HCT116 (cell line): ENCODE results near the gene CHST11. TPM values are rescaled to one million over a fixed set of nuclear protein-coding genes. Genes with fewer than 3 reads are reported as not detected.

Experiments used
- ATAC-seq: fragments of 200-7000 bp; cut with Tn5 transposase; 2 replicates; pipeline ENCODE4 v1.9.1; 2020; ENCODE audit warnings: mild to moderate bottlenecking, moderate library complexity
- BruUV-seq: library from RNA; stranded (reverse); fragments of 400-500 nt; replicated peaks from 2 replicates; lab custom pipeline; 2021; lab: Mats Ljungman, UMichigan
- CTCF ChIA-PET: fragments of 300-600 bp; sonication (Branson Sonifier 250); formaldehyde crosslinking; loops from one replicate; lab custom pipeline; 2021; ENCODE audit warnings: antibody characterized with exemption; lab: Charles Lee
- POLR2A ChIA-PET: fragments of 300-600, 350-600 bp; sonication (Branson Sonifier 250); formaldehyde crosslinking; loops from one replicate; lab custom pipeline; 2021; ENCODE audit warnings: antibody characterized with exemption; lab: Charles Lee
- RAD21 ChIA-PET, 2 experiments: fragments of 300-600 bp; sonication (Branson Sonifier 250); formaldehyde crosslinking; loops; one replicate each; lab custom pipeline; 2023; ENCODE audit warnings: low total read pairs in 2 of 2; ENCODE audit not compliant: uncharacterized antibody in 2 of 2, unreplicated experiment in 2 of 2, low non-redundant PET in 1 of 2; lab: Charles Lee
- DNase-seq: peaks from one replicate; pipeline ENCODE4 v3.0.0-alpha.2; 2010; ENCODE audit warnings: low read depth, low spot score
- H2AFZ ChIP-seq: fragments of 200-600 bp; shearing (Covaris generic), sonication (generic); 2 replicates; pipeline ENCODE4 v1.6.1; 2017; ENCODE audit warnings: low read depth, mixed run types, mixed read lengths, antibody characterized with exemption, low read length; ENCODE audit not compliant: poor library complexity, severe bottlenecking
- H3K27ac ChIP-seq: 2 replicates; pipeline ENCODE4 v1.5.1; 2012; ENCODE audit warnings: low read depth, low read length
- H3K27me3 ChIP-seq: fragments of 200-600 bp; sonication (generic); 2 replicates; pipeline ENCODE4 v1.6.1; 2016; ENCODE audit warnings: mixed run types, low read length, mixed read lengths; ENCODE audit not compliant: insufficient read depth
- H3K36me3 ChIP-seq, 2 experiments: fragments of 200-500 bp in 1 of 2; fragments of 200-600 bp in 1 of 2; sonication (Bioruptor generic) in 1 of 2; sonication (generic) in 1 of 2; 2 replicates each; pipeline versions ENCODE4 v1.5.1 to v1.6.1; 2014 to 2016; ENCODE audit warnings: low read length in 2 of 2, inconsistent platforms in 1 of 2, mixed read lengths in 1 of 2, mixed run types in 1 of 2; ENCODE audit not compliant: insufficient read depth in 2 of 2, control insufficient read depth in 1 of 2
- H3K4me1 ChIP-seq, 2 experiments: fragments of 200-600 bp in 1 of 2; sonication (generic) in 1 of 2; 2 replicates each; pipeline versions ENCODE4 v1.5.1 to v1.6.1; 2012 to 2017; ENCODE audit warnings: low read length in 2 of 2, inconsistent platforms in 1 of 2, mild to moderate bottlenecking in 1 of 2, mixed read lengths in 1 of 2, mixed run types in 1 of 2, moderate library complexity in 1 of 2; ENCODE audit not compliant: insufficient read depth in 2 of 2, control insufficient read depth in 1 of 2
- H3K4me2 ChIP-seq: fragments of 200-600 bp; sonication (generic); 2 replicates; pipeline ENCODE4 v1.6.1; 2017; ENCODE audit warnings: mixed run types, low read length, mixed read lengths
- H3K4me3 ChIP-seq, 2 experiments: fragments of 200-600 bp in 1 of 2; sonication (generic) in 1 of 2; replicated peaks in 1 of 2; 2 replicates each; pipeline ENCODE4 v1.5.1; 2011 to 2016; ENCODE audit warnings: low read length in 2 of 2, control low read depth in 1 of 2, low read depth in 1 of 2, mild to moderate bottlenecking in 1 of 2, mixed read lengths in 1 of 2, mixed run types in 1 of 2
- H3K79me2 ChIP-seq: fragments of 200-600 bp; sonication (generic); 2 replicates; pipeline ENCODE4 v1.6.1; 2017; ENCODE audit warnings: mild to moderate bottlenecking, mixed run types, low read length, moderate library complexity, mixed read lengths; ENCODE audit not compliant: insufficient read depth
- H3K9ac ChIP-seq: fragments of 200-600 bp; sonication (generic); 2 replicates; pipeline ENCODE4 v1.6.1; 2016; ENCODE audit warnings: low read length, mixed read lengths
- H3K9me2 ChIP-seq: fragments of 200-600 bp; sonication (generic), shearing (Covaris generic); 2 replicates; pipeline ENCODE4 v1.6.1; 2017; ENCODE audit warnings: mixed run types, mild to moderate bottlenecking, moderate library complexity; ENCODE audit not compliant: insufficient read depth
- H3K9me3 ChIP-seq, 2 experiments: fragments of 200-500 bp in 1 of 2; fragments of 200-600 bp in 1 of 2; sonication (Bioruptor generic) in 1 of 2; sonication (generic) in 1 of 2; 2 replicates each; pipeline ENCODE4 v1.6.1; 2014 to 2017; ENCODE audit warnings: low read length in 2 of 2, mixed read lengths in 2 of 2, inconsistent platforms in 1 of 2, low read depth in 1 of 2, mild to moderate bottlenecking in 1 of 2, mixed run types in 1 of 2, moderate library complexity in 1 of 2; ENCODE audit not compliant: control insufficient read depth in 1 of 2, insufficient read depth in 1 of 2
- H4K20me1 ChIP-seq: fragments of 200-600 bp; sonication (generic), shearing (Covaris generic); 2 replicates; pipeline ENCODE4 v1.6.1; 2017; ENCODE audit warnings: mixed run types, mild to moderate bottlenecking, moderate library complexity; ENCODE audit not compliant: insufficient read depth
- CBX3 ChIP-seq: IDR thresholded peaks from 2 replicates; pipeline ENCODE4 v1.6.1; 2012; ENCODE audit warnings: low read depth
- CTCF ChIP-seq, 3 experiments: fragments of 200-600 bp in 1 of 3; sonication (generic) in 1 of 3; IDR thresholded peaks in 2 of 3; conservative IDR thresholded peaks in 1 of 3; 2 replicates each; pipeline ENCODE4 v1.5.1; 2012 to 2017; ENCODE audit warnings: low read depth in 2 of 3, low read length in 2 of 3, antibody characterized with exemption in 1 of 3, borderline replicate concordance in 1 of 3, control low read depth in 1 of 3, mild to moderate bottlenecking in 1 of 3, mixed read lengths in 1 of 3, mixed run types in 1 of 3, moderate library complexity in 1 of 3; ENCODE audit not compliant: insufficient read depth in 1 of 3
- ELF1 ChIP-seq: IDR thresholded peaks from 2 replicates; pipeline ENCODE4 v1.6.1; 2012; ENCODE audit warnings: low read depth, borderline replicate concordance
- EZH2 ChIP-seq: fragments of 200-600 bp; sonication (generic); IDR thresholded peaks from 2 replicates; pipeline ENCODE4 v1.6.1; 2017; ENCODE audit warnings: antibody characterized with exemption, mixed run types
- EZH2phosphoT487 ChIP-seq: fragments of 200-600 bp; IDR thresholded peaks from 2 replicates; pipeline ENCODE4 v1.6.1; 2018; ENCODE audit warnings: antibody characterized with exemption, borderline replicate concordance
- POLR2AphosphoS5 ChIP-seq: IDR thresholded peaks from 2 replicates; pipeline ENCODE4 v1.6.1; 2011; ENCODE audit warnings: mild to moderate bottlenecking, low read depth, low read length, moderate library complexity
- SIN3A ChIP-seq: IDR thresholded peaks from 2 replicates; pipeline ENCODE4 v1.6.1; 2012; ENCODE audit warnings: low read depth
- TCF7L2 ChIP-seq: IDR thresholded peaks from 2 replicates; pipeline ENCODE4 v1.7.0; 2011; ENCODE audit warnings: borderline replicate concordance, inconsistent platforms; ENCODE audit not compliant: insufficient read depth, insufficient read length; ENCODE audit errors: extremely low read depth
- intact Hi-C: fragments of 100-400 bp; cut with micrococcal nuclease; formaldehyde crosslinking; loops from 2 replicates; pipeline ENCODE4 v1.10.0; 2022
- total RNA-seq: library from RNA; stranded (reverse); gene quantifications from one replicate; pipeline ENCODE4 v1.2.1, GENCODE V29; 2021; ENCODE audit not compliant: unreplicated experiment

Gene CHST11
- total RNA-seq, 1 experiment from 2014 or later = 10.1 TPM

GRCh38 chr12:104569346-104570173 lies 112.8 kb downstream of the CHST11 start:
- Histone ChIP-seq H3K9me3 (no peaks in the 10 kb centered on the region), H3K27me3 (no peaks in the 10 kb centered on the region), H3K27ac (no peak overlapping the region), H3K36me3 (no peaks in the 10 kb centered on the region)
- CTCF ChIA-PET = no interaction called here
- TF ChIP-seq TCF7L2 (no peak), EZH2 (no peak), POLR2AphosphoS5 (no peak), EZH2phosphoT487 (no peak), CTCF (IDR thresholded peaks at IDR 0.05 in 2 of 3, conservative IDR thresholded peaks at IDR 0.05 in 1 of 3; ENCODE audit: borderline replicate concordance in 1 of 3, insufficient read depth in 1 of 3, low read depth in 2 of 3, low read length in 2 of 3) (no peak), ELF1 (no peak), CBX3 (no peak), SIN3A (no peak)
- TF ChIP-seq, all 23 proteins: peak for 0
- BruUV-seq = no TSS peak
- intact Hi-C loops = no loop called here
- ATAC-seq (no peak), DNase-seq (no peak)
- Histone ChIP-seq H3K4me1 (no peaks in the 10 kb centered on the region), H3K9ac (no peak overlapping the region), H3K9me2 (no peaks in the 10 kb centered on the region), H2AFZ (no peak overlapping the region), H3K4me2 (no peak overlapping the region), H3K79me2 (no peaks in the 10 kb centered on the region), H4K20me1 (no peaks in the 10 kb centered on the region), H3K4me3 (no peak overlapping the region)
- RAD21 ChIA-PET = interaction anchor here in 1 of 2 experiments (0.7 kb wide), 1 partner anchor 235 kb away, joined by 4 read pairs; no protein-coding TSS in a partner anchor
- POLR2A ChIA-PET = no interaction called here
